GM06990 (cell line): ENCODE measurements around the gene SMOC2.

ENCODE experiments used
- DNase-seq: peaks from one replicate; pipeline ENCODE4 v3.0.0-alpha.2; 2011; ENCODE audit not compliant: insufficient read length; ENCODE audit errors: extremely low read depth
- H3K27me3 ChIP-seq: replicated peaks from 2 replicates; pipeline ENCODE4 v1.6.0; 2011; ENCODE audit warnings: low read length; ENCODE audit not compliant: control insufficient read depth, insufficient read depth
- H3K36me3 ChIP-seq: 2 replicates; pipeline ENCODE4 v1.5.1; 2011; ENCODE audit warnings: low read length; ENCODE audit not compliant: control insufficient read depth, insufficient read depth
- H3K4me3 ChIP-seq: replicated peaks from 2 replicates; pipeline ENCODE4 v1.5.1; 2011; ENCODE audit warnings: low read depth, mild to moderate bottlenecking, control low read depth, low read length
- TF ChIP-seq, protein P1 (sequence below): IDR thresholded peaks from 2 replicates; pipeline ENCODE4 v1.5.1; 2011; ENCODE audit warnings: low read length, control low read depth, mild to moderate bottlenecking, inconsistent platforms; ENCODE audit not compliant: insufficient read depth, poor library complexity, severe bottlenecking

The SMOC2 gene

DNA sequence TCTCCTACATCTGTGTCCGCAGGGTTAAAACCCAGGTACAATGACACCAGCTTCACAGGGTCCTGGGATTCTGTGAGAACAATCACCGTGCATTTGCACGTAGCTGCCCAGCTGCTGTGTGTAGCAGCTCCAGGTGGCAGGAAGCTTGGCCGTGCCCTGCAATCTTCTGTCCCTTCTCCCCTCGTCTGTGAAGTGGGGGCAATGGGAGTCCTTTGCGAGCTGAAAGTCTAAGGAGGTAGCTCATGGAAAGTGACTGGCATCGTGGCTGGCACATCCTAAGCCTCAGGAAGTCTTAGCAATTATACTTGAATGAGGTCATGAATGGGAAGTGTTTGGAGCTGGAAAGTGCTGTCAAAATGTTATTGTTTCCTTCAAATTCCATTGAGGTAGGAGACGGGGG, 137.1 kb downstream of the SMOC2 start:
- no peak for DNase-seq
- H3K4me3 ChIP-seq = no peak overlapping the region
- no peaks in the 10 kb centered on the region for H3K27me3 ChIP-seq
- TF ChIP-seq, protein P1, sequence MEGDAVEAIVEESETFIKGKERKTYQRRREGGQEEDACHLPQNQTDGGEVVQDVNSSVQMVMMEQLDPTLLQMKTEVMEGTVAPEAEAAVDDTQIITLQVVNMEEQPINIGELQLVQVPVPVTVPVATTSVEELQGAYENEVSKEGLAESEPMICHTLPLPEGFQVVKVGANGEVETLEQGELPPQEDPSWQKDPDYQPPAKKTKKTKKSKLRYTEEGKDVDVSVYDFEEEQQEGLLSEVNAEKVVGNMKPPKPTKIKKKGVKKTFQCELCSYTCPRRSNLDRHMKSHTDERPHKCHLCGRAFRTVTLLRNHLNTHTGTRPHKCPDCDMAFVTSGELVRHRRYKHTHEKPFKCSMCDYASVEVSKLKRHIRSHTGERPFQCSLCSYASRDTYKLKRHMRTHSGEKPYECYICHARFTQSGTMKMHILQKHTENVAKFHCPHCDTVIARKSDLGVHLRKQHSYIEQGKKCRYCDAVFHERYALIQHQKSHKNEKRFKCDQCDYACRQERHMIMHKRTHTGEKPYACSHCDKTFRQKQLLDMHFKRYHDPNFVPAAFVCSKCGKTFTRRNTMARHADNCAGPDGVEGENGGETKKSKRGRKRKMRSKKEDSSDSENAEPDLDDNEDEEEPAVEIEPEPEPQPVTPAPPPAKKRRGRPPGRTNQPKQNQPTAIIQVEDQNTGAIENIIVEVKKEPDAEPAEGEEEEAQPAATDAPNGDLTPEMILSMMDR = no peak
- H3K36me3 ChIP-seq = no peaks in the 10 kb centered on the region

DNA sequence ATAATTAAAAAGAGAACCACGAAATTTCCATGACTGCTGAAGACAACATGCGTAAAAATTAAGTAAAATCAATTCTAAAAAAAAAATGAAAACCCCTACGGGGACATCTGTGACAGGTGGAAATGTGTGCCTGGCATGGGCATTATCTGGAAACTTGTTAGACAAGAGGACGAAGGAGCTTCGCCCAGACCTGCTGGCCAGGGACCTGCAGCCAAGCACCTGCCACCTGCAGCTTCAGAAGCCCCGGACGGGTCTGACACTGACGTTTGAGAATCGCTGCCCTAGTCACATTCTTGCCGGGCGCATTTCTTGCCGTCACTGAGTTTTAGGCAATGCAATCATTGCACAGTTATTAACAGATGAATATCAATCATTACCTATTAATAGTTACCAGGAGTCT, 140.3 kb downstream of the SMOC2 start:
- Histone ChIP-seq H3K27me3 (no peaks in the 10 kb centered on the region), H3K4me3 (no peak overlapping the region), H3K36me3 (no peaks in the 10 kb centered on the region)
- TF ChIP-seq, protein P1 = no peak
- no peak for DNase-seq

DNA sequence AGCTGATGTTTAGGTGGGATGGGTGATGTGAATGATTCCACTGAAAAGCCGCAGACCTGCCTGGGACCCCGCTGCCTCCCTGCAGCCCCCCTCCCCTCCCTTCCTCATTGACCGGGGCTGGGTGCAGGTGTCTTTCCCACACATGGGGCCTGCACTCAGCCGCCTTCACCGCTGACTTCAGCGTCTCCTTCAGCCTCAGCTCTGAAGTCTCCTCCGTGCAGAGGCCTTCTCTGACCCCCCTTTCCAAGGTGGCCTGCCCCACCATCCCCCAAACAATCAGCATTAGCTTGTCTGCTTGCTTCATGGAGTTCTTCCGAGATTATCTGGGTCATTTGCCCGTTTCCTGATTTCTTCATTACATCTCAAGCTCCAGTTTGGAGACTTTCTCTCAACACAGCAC, 140.7 kb downstream of the SMOC2 start:
- TF ChIP-seq, protein P1 = no peak
- no peak for DNase-seq
- Histone ChIP-seq H3K27me3 (no peaks in the 10 kb centered on the region), H3K36me3 (no peaks in the 10 kb centered on the region), H3K4me3 (no peak overlapping the region)

DNA sequence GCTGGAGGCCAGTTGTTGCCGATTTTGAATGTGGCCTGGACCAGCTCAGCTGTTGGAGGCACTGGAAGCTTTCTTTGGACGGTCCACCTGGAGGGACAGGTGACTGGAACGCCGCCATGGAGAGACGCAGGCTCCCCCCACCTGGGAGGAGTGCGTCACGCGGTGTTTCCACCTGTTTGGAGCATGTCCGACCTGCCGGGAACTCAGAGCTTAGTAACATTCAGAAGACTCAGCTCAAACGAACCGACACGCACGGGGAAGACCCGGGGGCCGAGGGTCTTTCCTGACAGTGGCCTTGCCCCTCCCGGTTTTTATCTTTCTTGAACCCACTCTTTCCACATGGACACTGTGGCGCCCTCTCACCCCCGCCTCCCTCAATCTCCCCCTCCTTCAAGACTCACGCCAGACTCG, 141.6 kb downstream of the SMOC2 start:
- Histone ChIP-seq H3K4me3 (no peak overlapping the region), H3K36me3 (no peaks in the 10 kb centered on the region), H3K27me3 (no peaks in the 10 kb centered on the region)
- no peak for DNase-seq
- TF ChIP-seq, protein P1 = no peak

DNA sequence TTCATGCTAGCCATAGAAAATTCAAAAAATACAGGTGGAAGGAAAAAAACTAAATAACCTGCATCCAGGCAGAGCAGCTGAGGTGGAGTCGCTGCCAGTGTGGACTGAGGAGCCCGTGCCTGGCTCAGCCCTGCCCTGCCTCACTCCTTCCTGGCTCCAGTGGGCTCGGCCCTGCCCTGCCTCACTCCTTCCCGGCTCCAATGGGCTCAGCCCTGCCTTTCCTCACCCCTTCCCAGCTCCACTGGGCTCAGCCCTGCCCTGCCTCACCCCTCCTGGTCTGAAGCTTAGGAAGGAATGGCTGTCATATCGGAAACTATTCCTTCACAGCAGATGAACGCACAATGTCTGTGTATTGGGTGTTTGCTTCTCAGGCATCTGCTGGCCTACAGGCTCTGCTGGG, 142.1 kb downstream of the SMOC2 start:
- TF ChIP-seq, protein P1 = no peak
- Histone ChIP-seq H3K27me3 (no peaks in the 10 kb centered on the region), H3K36me3 (no peaks in the 10 kb centered on the region), H3K4me3 (no peak overlapping the region)
- no peak for DNase-seq

DNA sequence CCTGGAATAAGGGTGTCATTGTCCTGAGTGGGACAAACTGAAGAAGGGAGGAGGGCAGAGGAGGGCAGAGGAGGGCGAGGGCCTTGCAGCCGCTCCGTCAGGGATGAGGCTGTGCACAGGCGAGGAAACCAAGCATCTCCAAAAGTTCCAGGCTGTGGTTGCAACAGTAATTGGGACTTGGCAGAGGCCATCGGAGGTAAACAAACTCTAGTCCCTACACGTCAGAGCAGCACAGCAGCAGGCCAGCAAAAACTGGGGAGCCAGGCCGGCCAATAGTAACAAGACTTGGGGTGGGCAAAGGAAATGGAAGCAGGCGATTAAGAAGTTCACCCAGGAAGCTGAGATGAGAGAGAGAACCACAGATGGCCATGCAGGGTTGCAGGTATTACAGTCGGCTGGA, 142.8 kb downstream of the SMOC2 start:
- Histone ChIP-seq H3K36me3 (no peaks in the 10 kb centered on the region), H3K27me3 (no peaks in the 10 kb centered on the region), H3K4me3 (no peak overlapping the region)
- TF ChIP-seq, protein P1 = no peak
- DNase-seq = no peak
